SK-N-MC (cell line): ENCODE data around the gene LAPTM5.

Source experiments
- DNase-seq: peaks from one replicate; pipeline ENCODE4 v3.0.0-alpha.2; 2011; ENCODE audit warnings: low read depth, low spot score
- H3K27ac ChIP-seq: fragments of 200-600 bp; sonication (generic); 2 replicates; pipeline ENCODE4 v1.5.1; 2016; ENCODE audit warnings: mixed run types
- H3K36me3 ChIP-seq: fragments of 200-600 bp; sonication (generic); 2 replicates; pipeline ENCODE4 v1.6.1; 2017; ENCODE audit warnings: antibody characterized with exemption, low read length, mixed read lengths; ENCODE audit not compliant: insufficient read depth
- H3K4me3 ChIP-seq: fragments of 200-600 bp; sonication (generic); 2 replicates; pipeline ENCODE4 v1.5.1; 2016
- H3K9ac ChIP-seq: fragments of 200-600 bp; sonication (generic); 2 replicates; pipeline ENCODE4 v1.8.0; 2017; ENCODE audit warnings: mixed run types, mixed read lengths; ENCODE audit not compliant: insufficient read length
- H3K9me3 ChIP-seq: fragments of 200-600 bp; sonication (generic); 2 replicates; pipeline ENCODE4 v1.6.1; 2017; ENCODE audit warnings: low read depth, mild to moderate bottlenecking, antibody characterized with exemption, low read length, moderate library complexity, mixed read lengths
- EZH2 ChIP-seq: fragments of 200-600 bp; sonication (generic); IDR thresholded peaks from one replicate; pipeline ENCODE4 v1.6.1; 2017; ENCODE audit warnings: antibody characterized with exemption
- FOXP2 ChIP-seq: optimal IDR thresholded peaks from 2 replicates; pipeline ENCODE3; 2011; ENCODE audit warnings: mild to moderate bottlenecking, moderate library complexity; ENCODE audit not compliant: insufficient read depth; ENCODE audit errors: extremely low read length, control extremely low read depth
- POLR2AphosphoS5 ChIP-seq: IDR thresholded peaks from 2 replicates; pipeline ENCODE4 v1.6.1; 2012; ENCODE audit warnings: mild to moderate bottlenecking, low read depth, low read length, borderline replicate concordance

The LAPTM5 gene

GRCh38 chr1:30706528-30706927, 51.0 kb downstream of the LAPTM5 start:
- no peak overlapping the region for H3K27ac ChIP-seq
- H3K36me3 ChIP-seq = no peaks in the 10 kb centered on the region
- no peaks in the 10 kb centered on the region for H3K9me3 ChIP-seq
- TF ChIP-seq FOXP2 (no peak), POLR2AphosphoS5 (no peak), EZH2 (no peak)
- no peak overlapping the region for H3K9ac ChIP-seq
- DNase-seq = no peak
- no peak overlapping the region for H3K4me3 ChIP-seq

- no peak for DNase-seq
- no peak overlapping the region for H3K27ac ChIP-seq
- H3K9ac ChIP-seq = no peak overlapping the region
- no peak for TF ChIP-seq EZH2
- no peak for TF ChIP-seq FOXP2
- no peak for TF ChIP-seq POLR2AphosphoS5
- no peak overlapping the region for H3K4me3 ChIP-seq
- no peaks in the 10 kb centered on the region for H3K36me3 ChIP-seq
- no peaks in the 10 kb centered on the region for H3K9me3 ChIP-seq
Observed at GRCh38 chr1:30705698-30706097, 51.9 kb downstream of the LAPTM5 start.

GRCh38 chr1:30704765-30705509, 52.6 kb downstream of the LAPTM5 start:
- Histone ChIP-seq H3K27ac (no peak overlapping the region), H3K36me3 (no peaks in the 10 kb centered on the region), H3K4me3 (no peak overlapping the region), H3K9ac (no peak overlapping the region), H3K9me3 (no peaks in the 10 kb centered on the region)
- no peak for TF ChIP-seq FOXP2
- no peak for TF ChIP-seq POLR2AphosphoS5
- no peak for TF ChIP-seq EZH2
- no peak for DNase-seq

GRCh38 chr1:30704271-30704670, 53.3 kb downstream of the LAPTM5 start:
- no peak for TF ChIP-seq POLR2AphosphoS5
- no peak for TF ChIP-seq EZH2
- TF ChIP-seq FOXP2 = no peak
- no peak overlapping the region for H3K9ac ChIP-seq
- H3K4me3 ChIP-seq = no peak overlapping the region
- no peak overlapping the region for H3K27ac ChIP-seq
- H3K9me3 ChIP-seq = no peaks in the 10 kb centered on the region
- DNase-seq = no peak
- no peaks in the 10 kb centered on the region for H3K36me3 ChIP-seq

GRCh38 chr1:30702823-30703222, 54.8 kb downstream of the LAPTM5 start:
- Histone ChIP-seq H3K36me3 (no peaks in the 10 kb centered on the region), H3K4me3 (no peak overlapping the region), H3K9ac (no peak overlapping the region), H3K27ac (no peak overlapping the region), H3K9me3 (no peaks in the 10 kb centered on the region)
- TF ChIP-seq FOXP2 (no peak), EZH2 (no peak), POLR2AphosphoS5 (no peak)
- no peak for DNase-seq

GRCh38 chr1:30701258-30701633, 56.3 kb downstream of the LAPTM5 start:
- DNase-seq = no peak
- Histone ChIP-seq H3K36me3 (no peaks in the 10 kb centered on the region), H3K9me3 (no peaks in the 10 kb centered on the region), H3K4me3 (no peak overlapping the region), H3K9ac (no peak overlapping the region), H3K27ac (no peak overlapping the region)
- TF ChIP-seq FOXP2 = no peak
- no peak for TF ChIP-seq EZH2
- no peak for TF ChIP-seq POLR2AphosphoS5

GRCh38 chr1:30700528-30701257, 56.9 kb downstream of the LAPTM5 start:
- H3K4me3 ChIP-seq = no peak overlapping the region
- TF ChIP-seq POLR2AphosphoS5 (no peak), EZH2 (no peak), FOXP2 (no peak)

GRCh38 chr1:30699762-30700161, 57.8 kb downstream of the LAPTM5 start:
- Histone ChIP-seq H3K9ac (no peak overlapping the region), H3K4me3 (no peak overlapping the region), H3K36me3 (no peaks in the 10 kb centered on the region), H3K9me3 (no peaks in the 10 kb centered on the region), H3K27ac (no peak overlapping the region)
- no peak for DNase-seq
- TF ChIP-seq EZH2 = no peak
- TF ChIP-seq POLR2AphosphoS5 = no peak
- no peak for TF ChIP-seq FOXP2

More at GRCh38 chr1:30700528-30701257, 56.9 kb downstream of the LAPTM5 start:
- no peak for DNase-seq
- Histone ChIP-seq H3K9me3 (no peaks in the 10 kb centered on the region), H3K36me3 (no peaks in the 10 kb centered on the region), H3K9ac (no peak overlapping the region), H3K27ac (no peak overlapping the region)
